GM19468 (cell line): ENCODE measurements around the gene JARID2.

Source experiments
- ATAC-seq: cut with Tn5 transposase; IDR thresholded peaks from one replicate; pipeline ENCODE4 v1.9.1; 2021; ENCODE audit warnings: mild to moderate bottlenecking, moderate library complexity, moderate number of reproducible peaks; ENCODE audit not compliant: unreplicated experiment; ENCODE audit errors: extremely low read depth

The JARID2 gene

GRCh38 chr6:15496345-15497131, 250.7 kb downstream of the JARID2 start:
- ATAC-seq, result no peak

GRCh38 chr6:15498640-15499039, 252.8 kb downstream of the JARID2 start:
- no peak for ATAC-seq

- no peak for ATAC-seq
These were observed 253.3 kb downstream of the JARID2 start for GRCh38 chr6:15499125-15499524.

- ATAC-seq, result no peak
These were observed 253.7 kb downstream of the JARID2 start for GRCh38 chr6:15499591-15499990.

- ATAC-seq, result no peak
These were observed 254.3 kb downstream of the JARID2 start for GRCh38 chr6:15500078-15500740.

GRCh38 chr6:15500901-15501825, 255.3 kb downstream of the JARID2 start:
- ATAC-seq, result no peak

GRCh38 chr6:15501826-15502445, 256.1 kb downstream of the JARID2 start:
- ATAC-seq, result no peak

- no peak for ATAC-seq
These were observed 256.8 kb downstream of the JARID2 start for GRCh38 chr6:15502446-15503345.

- no peak for ATAC-seq
These were observed 257.4 kb downstream of the JARID2 start for GRCh38 chr6:15503346-15503680.

- no peak for ATAC-seq
These were observed 258.2 kb downstream of the JARID2 start for GRCh38 chr6:15504040-15504495.

- ATAC-seq, result no peak
These were observed 258.9 kb downstream of the JARID2 start for GRCh38 chr6:15504581-15505350.

GRCh38 chr6:15505463-15505918, 259.6 kb downstream of the JARID2 start:
- no peak for ATAC-seq

- ATAC-seq, result no peak
These were observed 260.2 kb downstream of the JARID2 start for GRCh38 chr6:15506066-15506465.

- no peak for ATAC-seq
These were observed 261.4 kb downstream of the JARID2 start for GRCh38 chr6:15507221-15507620.

- ATAC-seq, result no peak
These were observed 261.9 kb downstream of the JARID2 start for GRCh38 chr6:15507746-15508145.

- no peak for ATAC-seq
These were observed 262.6 kb downstream of the JARID2 start for GRCh38 chr6:15508441-15508871.

- ATAC-seq, result no peak
These were observed 263.1 kb downstream of the JARID2 start for GRCh38 chr6:15508931-15509330.

GRCh38 chr6:15509335-15509933, 263.6 kb downstream of the JARID2 start:
- no peak for ATAC-seq
